Umbilical cord (tissue), 2 donors: ENCODE results near the gene C20orf173. TPM values are rescaled to one million over a fixed set of nuclear protein-coding genes. Genes with fewer than 3 reads are reported as not detected.
A peak's percentile ranks its signal among the peaks of the same experiment; 100 is the strongest.

Experiments
- DNase-seq: peaks from one replicate; pipeline ENCODE4 v3.0.0-alpha.2; 2015; ENCODE audit warnings: low spot score
- total RNA-seq: library from RNA; depleted of rRNA; stranded (reverse); fragments of >200 nt; gene quantifications from one replicate; pipeline ENCODE4 v1.2.3, GENCODE V29; 2014; ENCODE audit warnings: low replicate concordance; ENCODE audit not compliant: insufficient read depth

The C20orf173 gene
- total RNA-seq, 1 donor from 2014 or later, result not detected

- DNase-seq, result no peak
These were observed 22.4 kb downstream of the C20orf173 start for GRCh38 chr20:35506872-35507638.

- no peak for DNase-seq
These were observed 23.3 kb downstream of the C20orf173 start for GRCh38 chr20:35506179-35506578.

- DNase-seq, result no peak
These were observed 24.7 kb downstream of the C20orf173 start for GRCh38 chr20:35504751-35505150.

GRCh38 chr20:35503841-35504561 lies 25.5 kb downstream of the C20orf173 start:
- DNase-seq, result no peak

GRCh38 chr20:35503281-35503680 lies 26.2 kb downstream of the C20orf173 start:
- DNase-seq, result no peak

- no peak for DNase-seq
These were observed 27.1 kb downstream of the C20orf173 start for GRCh38 chr20:35502352-35502751.

GRCh38 chr20:35499271-35499670 lies 30.2 kb downstream of the C20orf173 start:
- no peak for DNase-seq

GRCh38 chr20:35497780-35498189 lies 31.7 kb downstream of the C20orf173 start:
- DNase-seq, result no peak

- DNase-seq, result no peak
These were observed 32.1 kb downstream of the C20orf173 start for GRCh38 chr20:35497320-35497719.

GRCh38 chr20:35496481-35496880 lies 33.0 kb downstream of the C20orf173 start:
- no peak for DNase-seq

GRCh38 chr20:35492352-35492751 lies 37.1 kb downstream of the C20orf173 start:
- DNase-seq, result no peak

- no peak for DNase-seq
These were observed 37.6 kb downstream of the C20orf173 start for GRCh38 chr20:35491823-35492222.

- DNase-seq, result peak; percentile 10
These were observed 38.7 kb downstream of the C20orf173 start for GRCh38 chr20:35490736-35491181.

- no peak for DNase-seq
These were observed 39.7 kb downstream of the C20orf173 start for GRCh38 chr20:35489717-35490116.

GRCh38 chr20:35487479-35487878 lies 42.0 kb downstream of the C20orf173 start:
- no peak for DNase-seq

GRCh38 chr20:35479798-35480197 lies 49.7 kb downstream of the C20orf173 start:
- no peak for DNase-seq

- no peak for DNase-seq
These were observed 50.5 kb downstream of the C20orf173 start for GRCh38 chr20:35478804-35479472.

Other genes starting within 250 kb of the C20orf173 start
- 72.9 TPM for gene EIF6, start 244.9 kb downstream of the C20orf173 start, total RNA-seq
- gene FAM83C, start 237.2 kb downstream of the C20orf173 start, total RNA-seq, result 0.72 TPM
- gene UQCC1, start 117.7 kb downstream of the C20orf173 start, total RNA-seq, result 9.1 TPM
- 6.5 TPM for gene GDF5, start 91.4 kb downstream of the C20orf173 start, total RNA-seq
- 3.9 TPM for gene CEP250, start 74.1 kb downstream of the C20orf173 start, total RNA-seq
- gene ERGIC3, start 12.4 kb upstream of the C20orf173 start, total RNA-seq, result 187 TPM
- gene SPAG4, start 86.2 kb upstream of the C20orf173 start, total RNA-seq, result 15.6 TPM
- 128 TPM for gene CPNE1, start 135.2 kb upstream of the C20orf173 start, total RNA-seq
- gene RBM12, start 135.2 kb upstream of the C20orf173 start, total RNA-seq, result 49.6 TPM
- 6.3 TPM for gene NFS1, start 169.7 kb upstream of the C20orf173 start, total RNA-seq
- 37.6 TPM for gene ROMO1, start 169.8 kb upstream of the C20orf173 start, total RNA-seq
- 460 TPM for gene RBM39, start 212.6 kb upstream of the C20orf173 start, total RNA-seq
- 58.5 TPM for gene PHF20, start 242.4 kb upstream of the C20orf173 start, total RNA-seq